Measurements from ENCODE around the gene TNFAIP3. TPM values are rescaled to one million over a fixed set of nuclear protein-coding genes. Genes with fewer than 3 reads are reported as not detected.

TNFAIP3 gene
- total and polyA plus RNA-seq, 2 of the 8 experiments (the other 6 are each of a cell fraction or from before 2014, with no cell fraction given): 1.6 to 2.0 TPM

GRCh38 chr6:137820952-137821351, 46.1 kb upstream of the TNFAIP3 start:
- DNase-seq (ENCODE audit: low read depth in 1 of 2, low spot score in 2 of 2): no peak
- no peaks in the 10 kb centered on the region for H4K20me1 ChIP-seq (replicated peaks in 1 of 2; ENCODE audit: control insufficient read depth in 1 of 2, insufficient read depth in 2 of 2, low read length in 2 of 2)
- no peak for TF ChIP-seq SP4 (IDR thresholded peaks at IDR 0.05; ENCODE audit: low read length)
- no peak overlapping the region for H3K4me2 ChIP-seq (ENCODE audit: insufficient read depth in 1 of 2, low read depth in 2 of 2, low read length in 2 of 2)
- no peak for FAIRE-seq
- H3K79me1 ChIP-seq (ENCODE audit: low read depth, low read length): no peaks in the 10 kb centered on the region
- no peaks in the 10 kb centered on the region for H3K79me2 ChIP-seq (ENCODE audit: control insufficient read depth in 1 of 2, insufficient read depth in 2 of 2, low read length in 2 of 2)
- no peak overlapping the region for H2BK5ac ChIP-seq (ENCODE audit: low read depth, low read length)
- WGBS, 2 experiments (ENCODE audit: extremely low coverage in 1 of 2, insufficient coverage in 1 of 2, insufficient read length in 1 of 2, insufficient replicate concordance in 2 of 2, low coverage in 1 of 2, low lambda C conversion rate in 2 of 2, missing lambda C conversion rate in 1 of 2): 94% methylated on average over 1 of the region's 1 CpG; no CpG with 5 or more reads in 1 of the 2 experiments
- no peak overlapping the region for H4K8ac ChIP-seq (ENCODE audit: extremely low read depth, insufficient read depth, low read length)
- no peak overlapping the region for H2AFZ ChIP-seq (ENCODE audit: low read length)
- no peaks in the 10 kb centered on the region for H3K23me2 ChIP-seq (ENCODE audit: low read depth, low read length)
- H3K14ac ChIP-seq (ENCODE audit: insufficient read length): no peak overlapping the region
- H3K18ac ChIP-seq (ENCODE audit: extremely low read depth, low read length): no peak overlapping the region
- POLR2A ChIA-PET (ENCODE audit: partially characterized antibody): no interaction called here
- no peak overlapping the region for H2BK15ac ChIP-seq (ENCODE audit: low read length)
- H3K4ac ChIP-seq (replicated peaks; ENCODE audit: insufficient read length, low read depth, low read length): no peak overlapping the region
- no peaks in the 10 kb centered on the region for H3K9me3 ChIP-seq (ENCODE audit: insufficient read depth in 2 of 2, low read depth in 1 of 2, low read length in 1 of 2)
- no peak overlapping the region for H3K56ac ChIP-seq (replicated peaks; ENCODE audit: insufficient read length, low read depth, low read length)
- H3K27me3 ChIP-seq (replicated peaks in 1 of 4; ENCODE audit: control insufficient read depth in 3 of 4, extremely low read depth in 1 of 4, insufficient read depth in 3 of 4, low read length in 3 of 4): no peaks in the 10 kb centered on the region
- H3K27ac ChIP-seq (ENCODE audit: low read depth, low read length): no peak overlapping the region
- H3K4me1 ChIP-seq (replicated peaks in 1 of 4; ENCODE audit: control insufficient read depth in 3 of 4, insufficient read depth in 4 of 4, low read length in 3 of 4): no peaks in the 10 kb centered on the region
- CTCF ChIA-PET (ENCODE audit: partially characterized antibody): no interaction called here
- no peak overlapping the region for H3K4me3 ChIP-seq (ENCODE audit: extremely low read depth in 1 of 4, insufficient read depth in 2 of 4, low read depth in 3 of 4, low read length in 4 of 4)
- no peaks in the 10 kb centered on the region for H3K36me3 ChIP-seq (ENCODE audit: control insufficient read depth in 2 of 4, insufficient read depth in 4 of 4, low read length in 3 of 4)
- H2BK12ac ChIP-seq (ENCODE audit: low read depth, low read length): no peak overlapping the region
- H3K23ac ChIP-seq (ENCODE audit: insufficient read length): no peak overlapping the region
- no peak overlapping the region for H3K9ac ChIP-seq (replicated peaks in 1 of 4; ENCODE audit: extremely low read depth in 1 of 4, low read depth in 3 of 4, low read length in 3 of 4)
- no peak overlapping the region for H2BK120ac ChIP-seq (replicated peaks; ENCODE audit: low read depth, low read length)
- no peak overlapping the region for H4K91ac ChIP-seq (replicated peaks; ENCODE audit: insufficient read length, low read length)
- H4K5ac ChIP-seq (ENCODE audit: insufficient read length, low read depth, low read length): no peak overlapping the region
- H2BK20ac ChIP-seq (ENCODE audit: low read length): no peak overlapping the region
- H2AK5ac ChIP-seq (ENCODE audit: low read depth, low read length): no peak overlapping the region
